H9 (cell line): ENCODE results near the gene GDI2. TPM values are rescaled to one million over a fixed set of nuclear protein-coding genes. Genes with fewer than 3 reads are reported as not detected.
A peak's percentile ranks its signal among the peaks of the same experiment; 100 is the strongest.

Experiments
- DNase-seq: peaks from one replicate; pipeline ENCODE4 v3.0.0-alpha.2; 2017
- H2AFZ ChIP-seq: one replicate; pipeline ENCODE4 v1.6.1; 2013; ENCODE audit warnings: mild to moderate bottlenecking, low read length, control low read depth, moderate library complexity
- H2AK5ac ChIP-seq: 2 replicates; pipeline ENCODE4 v1.6.1; 2013; ENCODE audit warnings: low read length, control low read depth, mixed read lengths; ENCODE audit not compliant: insufficient read length
- H2BK120ac ChIP-seq: one replicate; pipeline ENCODE4 v1.6.1; 2013; ENCODE audit warnings: low read depth, mild to moderate bottlenecking, low read length, control low read depth, inconsistent platforms; ENCODE audit not compliant: poor library complexity, severe bottlenecking
- H2BK12ac ChIP-seq: 2 replicates; pipeline ENCODE4 v1.6.1; 2013; ENCODE audit warnings: low read length, control low read depth, mixed read lengths, low read depth; ENCODE audit not compliant: insufficient read length
- H2BK15ac ChIP-seq: 2 replicates; pipeline ENCODE4 v1.6.1; 2013; ENCODE audit warnings: low read depth, low read length, control low read depth
- H2BK20ac ChIP-seq: one replicate; pipeline ENCODE4 v1.6.1; 2013; ENCODE audit warnings: low read depth, mild to moderate bottlenecking, low read length, control low read depth, inconsistent platforms; ENCODE audit not compliant: poor library complexity, severe bottlenecking
- H2BK5ac ChIP-seq: 2 replicates; pipeline ENCODE4 v1.6.1; 2013; ENCODE audit warnings: low read length, control low read depth, mixed read lengths; ENCODE audit not compliant: insufficient read length
- H3K14ac ChIP-seq: 2 replicates; pipeline ENCODE4 v1.6.1; 2013; ENCODE audit warnings: low read length, control low read depth; ENCODE audit not compliant: insufficient read depth
- H3K18ac ChIP-seq: 2 replicates; pipeline ENCODE4 v1.6.1; 2013; ENCODE audit warnings: low read depth, mild to moderate bottlenecking, mixed read lengths, low read length, control low read depth; ENCODE audit not compliant: insufficient read length
- H3K23ac ChIP-seq: 2 replicates; pipeline ENCODE4 v1.6.1; 2013; ENCODE audit warnings: low read length, control low read depth, mixed read lengths, low read depth; ENCODE audit not compliant: insufficient read length
- H3K23me2 ChIP-seq: 2 replicates; pipeline ENCODE4 v1.6.1; 2013; ENCODE audit warnings: low read depth, mild to moderate bottlenecking, mixed read lengths, low read length, control low read depth; ENCODE audit not compliant: insufficient read length, poor library complexity, severe bottlenecking
- H3K27ac ChIP-seq: 2 replicates; pipeline ENCODE4 v1.5.1; 2013; ENCODE audit warnings: low read length, control low read depth, mixed read lengths, low read depth; ENCODE audit not compliant: insufficient read length
- H3K27me3 ChIP-seq: 2 replicates; pipeline ENCODE4 v1.6.1; 2013; ENCODE audit warnings: low read length, control low read depth, inconsistent platforms; ENCODE audit not compliant: insufficient read depth
- H3K4ac ChIP-seq: 2 replicates; pipeline ENCODE4 v1.6.1; 2013; ENCODE audit warnings: low read depth, mild to moderate bottlenecking, control low read depth, inconsistent platforms, low read length, moderate library complexity
- H3K4me1 ChIP-seq: 2 replicates; pipeline ENCODE4 v1.6.1; 2013; ENCODE audit warnings: low read length, control low read depth, inconsistent platforms; ENCODE audit not compliant: insufficient read depth
- H3K4me2 ChIP-seq: 2 replicates; pipeline ENCODE4 v1.6.1; 2013; ENCODE audit warnings: low read length, control low read depth, mixed read lengths; ENCODE audit not compliant: insufficient read length, insufficient read depth
- H3K56ac ChIP-seq: 2 replicates; pipeline ENCODE4 v1.6.1; 2013; ENCODE audit warnings: low read depth, mild to moderate bottlenecking, mixed read lengths, low read length, control low read depth; ENCODE audit not compliant: insufficient read length
- H3K79me1 ChIP-seq: 2 replicates; pipeline ENCODE4 v1.6.1; 2013; ENCODE audit warnings: low read depth, mild to moderate bottlenecking, moderate library complexity, low read length, control low read depth, inconsistent platforms; ENCODE audit not compliant: insufficient read depth, poor library complexity, severe bottlenecking
- H3K79me2 ChIP-seq: 2 replicates; pipeline ENCODE4 v1.6.1; 2013; ENCODE audit warnings: low read length, control low read depth, inconsistent platforms; ENCODE audit not compliant: insufficient read depth
- H3K9ac ChIP-seq: 2 replicates; pipeline ENCODE4 v1.6.1; 2013; ENCODE audit warnings: low read length, control low read depth, mixed read lengths; ENCODE audit not compliant: insufficient read length; ENCODE audit errors: extremely low read depth
- H3K9me3 ChIP-seq: one replicate; pipeline ENCODE4 v1.6.1; 2013; ENCODE audit warnings: low read depth, low read length, inconsistent platforms; ENCODE audit not compliant: control insufficient read depth
- H3T11ph ChIP-seq: one replicate; pipeline ENCODE4 v1.6.1; 2013; ENCODE audit warnings: mild to moderate bottlenecking, low read length, control low read depth, inconsistent platforms
- H4K20me1 ChIP-seq: one replicate; pipeline ENCODE4 v1.6.1; 2013; ENCODE audit not compliant: control insufficient read depth, insufficient read length, insufficient read depth
- H4K5ac ChIP-seq: 2 replicates; pipeline ENCODE4 v1.6.1; 2013; ENCODE audit warnings: low read depth, mild to moderate bottlenecking, mixed read lengths, low read length, control low read depth; ENCODE audit not compliant: insufficient read length
- H4K8ac ChIP-seq: replicated peaks from 2 replicates; pipeline ENCODE4 v1.6.1; 2013; ENCODE audit warnings: low read length, control low read depth, mixed read lengths, low read depth; ENCODE audit not compliant: insufficient read length
- H4K91ac ChIP-seq: 2 replicates; pipeline ENCODE4 v1.6.1; 2013; ENCODE audit warnings: low read depth, mild to moderate bottlenecking, moderate library complexity, mixed read lengths, low read length, control low read depth; ENCODE audit not compliant: insufficient read length
- H3K27ac Mint-ChIP-seq, 3 experiments: 2 replicates in 2 of 3; 3 replicates in 1 of 3; pipeline ENCODE4 v1.8.0; 2020 to 2021; ENCODE audit warnings: mixed read lengths in 3 of 3, mild to moderate bottlenecking in 1 of 3, moderate library complexity in 1 of 3
- H3K27me3 Mint-ChIP-seq: 2 replicates; pipeline ENCODE4 v1.8.0; 2021; ENCODE audit warnings: low read depth, mild to moderate bottlenecking, moderate library complexity, mixed read lengths
- H3K36me3 Mint-ChIP-seq, 3 experiments: 2 replicates in 2 of 3; 3 replicates in 1 of 3; pipeline ENCODE4 v1.8.0; 2020 to 2021; ENCODE audit warnings: low read depth in 3 of 3, mixed read lengths in 3 of 3; ENCODE audit not compliant: insufficient read depth in 1 of 3
- H3K4me1 Mint-ChIP-seq, 2 experiments: 2 replicates each; pipeline ENCODE4 v1.8.0; 2020; ENCODE audit warnings: mixed read lengths in 2 of 2
- H3K4me3 Mint-ChIP-seq, 2 experiments: 2 replicates in 1 of 2; 3 replicates in 1 of 2; pipeline ENCODE4 v1.8.0; 2020 to 2021; ENCODE audit warnings: mild to moderate bottlenecking in 2 of 2, mixed read lengths in 2 of 2, moderate library complexity in 1 of 2
- H3K9me3 Mint-ChIP-seq, 2 experiments: 2 replicates in 1 of 2; 3 replicates in 1 of 2; pipeline ENCODE4 v1.8.0; 2020; ENCODE audit warnings: mild to moderate bottlenecking in 2 of 2, mixed read lengths in 2 of 2, moderate library complexity in 1 of 2
- WGBS: extraction: QIAGEN DNeasy Blood & Tissue Kit; methylation state at CpG from one replicate; pipeline ENCODE4 v1.1.7; 2013; ENCODE audit warnings: missing lambda C conversion rate, low lambda C conversion rate, mixed read lengths; ENCODE audit not compliant: insufficient read length; ENCODE audit errors: extremely low coverage; 5-methylcytosine and 5-hydroxymethylcytosine counted together
- total RNA-seq: library from RNA; stranded (reverse); gene quantifications from 2 replicates; pipeline ENCODE4 v1.2.1, GENCODE V29; 2021
- TF ChIP-seq, protein P1 (sequence below): fragments of 200-600 bp; sonication (generic); conservative IDR thresholded peaks from 3 replicates; pipeline ENCODE4 v1.8.0; 2021; ENCODE audit warnings: antibody characterized with exemption, mild to moderate bottlenecking

The GDI2 gene
- total RNA-seq, 1 experiment from 2014 or later, result 351 TPM

DNA sequence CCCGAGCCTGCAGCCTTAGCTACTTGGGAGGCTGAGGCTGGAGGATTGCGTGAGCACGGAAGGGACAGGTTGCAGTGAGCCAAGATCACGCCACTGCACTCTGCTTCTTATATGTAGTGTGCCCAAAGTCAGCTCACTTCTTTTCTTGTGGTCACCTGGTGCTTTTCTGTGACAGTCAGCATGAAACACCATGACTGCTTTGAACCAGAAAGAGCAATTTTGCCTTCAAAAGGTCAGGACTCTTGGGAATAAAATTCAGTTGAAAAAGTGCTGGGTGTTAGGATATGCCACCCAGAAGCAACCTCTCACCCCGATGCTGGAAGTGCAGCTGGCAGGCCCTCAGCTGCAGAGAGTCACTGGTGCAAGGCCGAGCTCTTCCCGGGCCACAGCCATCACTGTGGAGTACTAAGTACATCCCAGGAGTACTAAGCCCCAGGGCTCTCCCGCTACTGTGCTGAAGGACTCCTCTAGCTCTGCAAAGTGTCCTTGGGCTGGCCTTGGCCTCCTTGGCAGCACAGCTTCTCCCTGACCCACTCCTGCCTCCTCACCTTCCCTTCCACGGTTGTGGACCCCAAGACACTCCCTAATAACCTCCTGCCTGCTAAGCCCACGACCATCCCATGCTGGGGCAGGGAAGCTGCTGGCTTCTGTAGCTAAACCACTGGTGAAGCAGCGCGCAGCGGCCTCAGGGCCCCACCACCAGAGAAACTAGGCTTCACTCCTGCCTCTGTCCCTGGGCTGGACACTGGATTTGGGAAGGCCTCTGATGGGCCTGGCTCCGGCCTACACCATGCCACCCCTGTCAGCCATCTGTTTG, 17.6 kb upstream of the GDI2 start:
- H2BK12ac ChIP-seq, result no peak overlapping the region
- no peaks in the 10 kb centered on the region for H3K36me3 Mint-ChIP-seq
- H3K27me3 ChIP-seq, result no peaks in the 10 kb centered on the region
- H3K4me2 ChIP-seq, result no peak overlapping the region
- peaks cover 0 to 3% of the 10 kb centered on the region in 2 experiments; a peak in 1 of 4 replicates for H3K4me1 Mint-ChIP-seq
- H3K18ac ChIP-seq, result no peak overlapping the region
- peaks cover 2% of the 10 kb centered on the region; the same call in 1 of the 2 replicates for H3K27me3 Mint-ChIP-seq
- TF ChIP-seq, protein P1, sequence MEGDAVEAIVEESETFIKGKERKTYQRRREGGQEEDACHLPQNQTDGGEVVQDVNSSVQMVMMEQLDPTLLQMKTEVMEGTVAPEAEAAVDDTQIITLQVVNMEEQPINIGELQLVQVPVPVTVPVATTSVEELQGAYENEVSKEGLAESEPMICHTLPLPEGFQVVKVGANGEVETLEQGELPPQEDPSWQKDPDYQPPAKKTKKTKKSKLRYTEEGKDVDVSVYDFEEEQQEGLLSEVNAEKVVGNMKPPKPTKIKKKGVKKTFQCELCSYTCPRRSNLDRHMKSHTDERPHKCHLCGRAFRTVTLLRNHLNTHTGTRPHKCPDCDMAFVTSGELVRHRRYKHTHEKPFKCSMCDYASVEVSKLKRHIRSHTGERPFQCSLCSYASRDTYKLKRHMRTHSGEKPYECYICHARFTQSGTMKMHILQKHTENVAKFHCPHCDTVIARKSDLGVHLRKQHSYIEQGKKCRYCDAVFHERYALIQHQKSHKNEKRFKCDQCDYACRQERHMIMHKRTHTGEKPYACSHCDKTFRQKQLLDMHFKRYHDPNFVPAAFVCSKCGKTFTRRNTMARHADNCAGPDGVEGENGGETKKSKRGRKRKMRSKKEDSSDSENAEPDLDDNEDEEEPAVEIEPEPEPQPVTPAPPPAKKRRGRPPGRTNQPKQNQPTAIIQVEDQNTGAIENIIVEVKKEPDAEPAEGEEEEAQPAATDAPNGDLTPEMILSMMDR, result no peak
- no peaks in the 10 kb centered on the region for H3K9me3 ChIP-seq
- DNase-seq, result no peak
- H3K4ac ChIP-seq, result no peak overlapping the region
- H3K27ac ChIP-seq, result no peak overlapping the region
- no peaks in the 10 kb centered on the region for H3K79me1 ChIP-seq
- no peak overlapping the region for H3K56ac ChIP-seq
- no peak overlapping the region for H4K91ac ChIP-seq
- no peak overlapping the region for H3K23ac ChIP-seq
- no peak overlapping the region for H4K8ac ChIP-seq
- peak overlapping the region in 1 of 3 experiments; percentile 57; a peak in 2 of 7 replicates for H3K27ac Mint-ChIP-seq
- WGBS, result no CpG with 5 or more reads among the region's 14 CpGs
- H3K4me3 Mint-ChIP-seq, result no peak overlapping the region
- no peak overlapping the region for H2BK15ac ChIP-seq
- H2BK5ac ChIP-seq, result no peak overlapping the region
- H3T11ph ChIP-seq, result no peak overlapping the region
- no peak overlapping the region for H3K14ac ChIP-seq
- no peak overlapping the region for H2AFZ ChIP-seq
- no peak overlapping the region for H4K5ac ChIP-seq
- H2AK5ac ChIP-seq, result no peak overlapping the region
- H4K20me1 ChIP-seq, result no peaks in the 10 kb centered on the region
- no peak overlapping the region for H2BK120ac ChIP-seq
- no peaks in the 10 kb centered on the region for H3K23me2 ChIP-seq
- H3K9me3 Mint-ChIP-seq, result no peaks in the 10 kb centered on the region
- no peaks in the 10 kb centered on the region for H3K79me2 ChIP-seq
- H3K4me1 ChIP-seq, result no peaks in the 10 kb centered on the region
- no peak overlapping the region for H2BK20ac ChIP-seq
- no peak overlapping the region for H3K9ac ChIP-seq
